ENCODE results near the gene SIL1. TPM values are rescaled to one million over a fixed set of nuclear protein-coding genes. Genes with fewer than 3 reads are reported as not detected.

Gene SIL1
- total RNA-seq, 2 donors from 2014 or later, result 69.9 to 75.6 TPM

DNA sequence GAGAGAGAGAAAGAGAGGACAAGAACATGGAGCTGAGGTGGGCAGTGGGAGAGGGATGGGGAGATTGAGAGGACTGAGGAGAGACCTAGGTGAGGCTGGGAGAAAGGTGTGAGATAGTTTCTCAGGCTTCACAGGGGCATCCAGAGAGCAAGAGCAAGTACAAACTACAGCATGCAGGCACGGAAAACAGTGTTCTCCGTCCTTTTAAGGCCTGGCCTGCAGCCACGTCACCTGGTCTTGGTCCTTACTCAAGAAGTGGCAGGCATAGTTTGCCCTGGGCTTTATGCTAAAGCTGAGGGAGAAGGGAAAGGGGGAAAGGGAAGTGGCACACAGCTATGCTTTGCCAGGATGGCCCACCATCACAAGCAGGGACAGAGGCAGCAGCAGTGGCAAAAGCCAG is 65.7 kb downstream of the SIL1 start:
- DNase-seq (ENCODE audit: low spot score), result peak; percentile 53
- WGBS, result 36% methylated on average over 3 of the region's 3 CpGs

DNA sequence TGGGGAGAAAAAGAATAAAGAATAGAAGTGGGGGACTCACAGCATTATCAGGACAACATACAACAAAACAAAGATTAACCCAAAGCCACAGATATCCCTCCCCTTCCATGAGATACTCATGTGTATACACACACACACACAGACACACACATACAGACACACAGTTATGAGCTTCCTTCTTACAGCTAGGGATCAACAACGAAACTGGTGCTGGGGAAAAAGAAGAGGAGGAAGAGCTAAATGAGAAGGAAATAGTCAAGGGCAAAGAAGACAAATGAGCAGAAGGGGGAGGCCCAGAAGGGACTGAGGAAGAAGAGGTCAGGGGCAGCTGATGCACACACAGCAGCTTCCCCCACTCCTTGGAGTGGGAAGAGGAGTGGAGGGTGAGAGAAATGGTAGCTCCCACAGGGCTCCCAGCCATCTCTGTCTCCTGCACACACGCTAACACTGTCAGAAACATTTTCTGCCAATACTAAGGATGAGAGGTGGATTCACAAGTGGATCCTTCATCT is 66.2 kb downstream of the SIL1 start:
- no peaks in the 10 kb centered on the region for H3K9me3 ChIP-seq
- no peaks in the 10 kb centered on the region for H3K27me3 ChIP-seq (replicated peaks; ENCODE audit: insufficient read depth)
- TF ChIP-seq, protein P1, sequence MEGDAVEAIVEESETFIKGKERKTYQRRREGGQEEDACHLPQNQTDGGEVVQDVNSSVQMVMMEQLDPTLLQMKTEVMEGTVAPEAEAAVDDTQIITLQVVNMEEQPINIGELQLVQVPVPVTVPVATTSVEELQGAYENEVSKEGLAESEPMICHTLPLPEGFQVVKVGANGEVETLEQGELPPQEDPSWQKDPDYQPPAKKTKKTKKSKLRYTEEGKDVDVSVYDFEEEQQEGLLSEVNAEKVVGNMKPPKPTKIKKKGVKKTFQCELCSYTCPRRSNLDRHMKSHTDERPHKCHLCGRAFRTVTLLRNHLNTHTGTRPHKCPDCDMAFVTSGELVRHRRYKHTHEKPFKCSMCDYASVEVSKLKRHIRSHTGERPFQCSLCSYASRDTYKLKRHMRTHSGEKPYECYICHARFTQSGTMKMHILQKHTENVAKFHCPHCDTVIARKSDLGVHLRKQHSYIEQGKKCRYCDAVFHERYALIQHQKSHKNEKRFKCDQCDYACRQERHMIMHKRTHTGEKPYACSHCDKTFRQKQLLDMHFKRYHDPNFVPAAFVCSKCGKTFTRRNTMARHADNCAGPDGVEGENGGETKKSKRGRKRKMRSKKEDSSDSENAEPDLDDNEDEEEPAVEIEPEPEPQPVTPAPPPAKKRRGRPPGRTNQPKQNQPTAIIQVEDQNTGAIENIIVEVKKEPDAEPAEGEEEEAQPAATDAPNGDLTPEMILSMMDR (IDR thresholded peaks at IDR 0.05), result no peak
- TF ChIP-seq POLR2A (IDR thresholded peaks at IDR 0.05), result no peak
- TF ChIP-seq POLR2AphosphoS5 (IDR thresholded peaks at IDR 0.05), result no peak
- DNase-seq (ENCODE audit: low spot score), result no peak
- intact Hi-C loops (cut with DNase I), result loop anchor here (5.0 kb wide), 1 partner anchor 50 kb away; no protein-coding TSS in a partner anchor
- no peaks in the 10 kb centered on the region for H3K36me3 ChIP-seq
- peaks cover 14% of the 10 kb centered on the region for H3K4me1 ChIP-seq (replicated peaks)
- H3K4me3 ChIP-seq, result no peak overlapping the region
- WGBS, result 22% methylated on average over 2 of the region's 2 CpGs
- peak overlapping the region; percentile 69 to 71 for H3K27ac ChIP-seq

More for the DNA sequence above, 65.7 kb downstream of the SIL1 start:
- H3K4me3 ChIP-seq, result no peak overlapping the region
- H3K27ac ChIP-seq, result peak overlapping the region; percentile 69 to 71
- peaks cover 14% of the 10 kb centered on the region for H3K4me1 ChIP-seq (replicated peaks)
- no peaks in the 10 kb centered on the region for H3K36me3 ChIP-seq
- TF ChIP-seq, protein P1 (IDR thresholded peaks at IDR 0.05), result no peak
- peak; percentile 54 for TF ChIP-seq POLR2AphosphoS5 (IDR thresholded peaks at IDR 0.05)
- TF ChIP-seq POLR2A (IDR thresholded peaks at IDR 0.05), result no peak
- intact Hi-C loops (cut with DNase I), result loop anchor here (5.0 kb wide), 1 partner anchor 50 kb away; no protein-coding TSS in a partner anchor
- H3K9me3 ChIP-seq, result no peaks in the 10 kb centered on the region
- no peaks in the 10 kb centered on the region for H3K27me3 ChIP-seq (replicated peaks; ENCODE audit: insufficient read depth)

DNA sequence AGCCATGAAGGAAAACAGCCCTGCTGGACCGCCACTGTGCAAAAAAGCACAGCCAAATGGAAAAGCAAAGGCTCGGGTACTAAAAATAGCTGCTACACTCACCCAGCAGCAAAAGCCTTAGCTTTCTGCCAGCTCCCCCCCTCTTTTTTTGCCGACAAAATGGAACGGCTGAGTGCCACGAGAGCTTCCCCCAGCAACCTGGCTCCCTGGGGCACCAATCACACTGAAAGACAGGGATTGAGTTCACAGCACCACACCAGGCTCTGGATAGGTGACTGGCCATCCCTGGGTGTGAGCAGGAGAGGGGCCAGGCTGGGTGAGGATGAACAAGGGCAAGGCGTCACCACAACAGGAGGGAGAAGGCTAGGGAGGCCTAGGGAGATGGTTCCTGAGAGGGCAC is 66.7 kb downstream of the SIL1 start:
- no peaks in the 10 kb centered on the region for H3K9me3 ChIP-seq
- H3K4me3 ChIP-seq, result no peak overlapping the region
- H3K27me3 ChIP-seq (replicated peaks; ENCODE audit: insufficient read depth), result no peaks in the 10 kb centered on the region
- H3K27ac ChIP-seq, result peak overlapping the region; percentile 69 to 71
- peak; percentile 16 for DNase-seq (ENCODE audit: low spot score)
- TF ChIP-seq POLR2AphosphoS5 (IDR thresholded peaks at IDR 0.05) (peak; percentile 37), POLR2A (IDR thresholded peaks at IDR 0.05) (no peak)
- intact Hi-C loops (cut with DNase I), result loop anchor here (5.0 kb wide), 1 partner anchor 51 kb away; no protein-coding TSS in a partner anchor
- WGBS, result 14% methylated on average over 6 of the region's 6 CpGs
- H3K36me3 ChIP-seq, result no peaks in the 10 kb centered on the region
- peaks cover 14% of the 10 kb centered on the region for H3K4me1 ChIP-seq (replicated peaks)

DNA sequence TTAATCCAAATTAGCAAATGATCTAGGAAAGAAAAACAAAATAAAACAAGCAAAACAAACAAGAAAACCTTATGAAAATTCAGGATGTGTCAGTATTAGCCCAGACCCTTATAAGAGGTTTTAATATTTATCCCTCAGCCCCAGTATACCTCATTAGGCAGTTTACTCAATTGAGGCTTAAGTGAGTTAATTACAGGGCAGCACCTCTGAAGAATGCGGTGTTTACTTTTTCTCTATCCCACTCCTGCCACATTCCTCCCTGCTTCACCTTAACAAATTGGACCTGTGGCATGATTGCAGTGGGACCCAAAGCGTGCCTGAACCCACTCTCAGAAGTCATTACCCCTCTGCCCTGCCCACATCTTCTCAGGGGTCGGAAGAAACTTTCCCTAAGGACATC is 67.1 kb downstream of the SIL1 start:
- TF ChIP-seq POLR2AphosphoS5 (IDR thresholded peaks at IDR 0.05), result no peak
- no peak for TF ChIP-seq POLR2A (IDR thresholded peaks at IDR 0.05)
- TF ChIP-seq, protein P1 (IDR thresholded peaks at IDR 0.05), result no peak

DNA sequence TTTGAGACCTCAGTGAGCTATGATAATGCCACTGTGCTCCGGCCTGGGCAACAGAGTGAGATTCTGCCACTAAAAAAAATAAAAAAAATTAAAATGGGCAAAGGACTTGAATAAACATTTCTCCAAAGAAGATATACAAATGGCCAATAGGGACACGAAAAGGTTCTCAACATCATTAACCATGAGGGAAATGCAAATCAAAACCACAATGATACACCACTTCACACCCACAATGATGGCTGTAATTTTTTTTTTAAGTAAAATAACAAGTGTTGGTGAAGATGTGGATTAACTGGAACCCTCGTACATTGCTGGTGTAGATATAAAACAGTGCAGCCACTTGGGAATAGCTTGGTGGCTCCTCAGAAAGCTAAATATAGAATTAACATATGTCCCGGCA is 68.0 kb downstream of the SIL1 start:
- no peak for TF ChIP-seq POLR2A (IDR thresholded peaks at IDR 0.05)
- H3K36me3 ChIP-seq, result no peaks in the 10 kb centered on the region
- no peak overlapping the region for H3K4me3 ChIP-seq
- no peak overlapping the region for H3K27ac ChIP-seq
- 88% methylated on average over 4 of the region's 4 CpGs for WGBS
- peaks cover 14% of the 10 kb centered on the region for H3K4me1 ChIP-seq (replicated peaks)
- no peaks in the 10 kb centered on the region for H3K9me3 ChIP-seq
- no peaks in the 10 kb centered on the region for H3K27me3 ChIP-seq (replicated peaks; ENCODE audit: insufficient read depth)
- no peak for DNase-seq (ENCODE audit: low spot score)
- intact Hi-C loops (cut with DNase I), result loop anchor here (5.0 kb wide), 1 partner anchor 52 kb away; no protein-coding TSS in a partner anchor

More for the DNA sequence above, 67.1 kb downstream of the SIL1 start:
- Histone ChIP-seq H3K4me3 (no peak overlapping the region), H3K27ac (peak overlapping the region; percentile 69 to 71), H3K36me3 (no peaks in the 10 kb centered on the region), H3K27me3 (replicated peaks; ENCODE audit: insufficient read depth) (no peaks in the 10 kb centered on the region), H3K4me1 (replicated peaks) (peaks cover 14% of the 10 kb centered on the region), H3K9me3 (no peaks in the 10 kb centered on the region)
- intact Hi-C loops (cut with DNase I), result loop anchor here (5.0 kb wide), 1 partner anchor 51 kb away; no protein-coding TSS in a partner anchor
- no peak for DNase-seq (ENCODE audit: low spot score)
- 21% methylated on average over 3 of the region's 3 CpGs for WGBS

DNA sequence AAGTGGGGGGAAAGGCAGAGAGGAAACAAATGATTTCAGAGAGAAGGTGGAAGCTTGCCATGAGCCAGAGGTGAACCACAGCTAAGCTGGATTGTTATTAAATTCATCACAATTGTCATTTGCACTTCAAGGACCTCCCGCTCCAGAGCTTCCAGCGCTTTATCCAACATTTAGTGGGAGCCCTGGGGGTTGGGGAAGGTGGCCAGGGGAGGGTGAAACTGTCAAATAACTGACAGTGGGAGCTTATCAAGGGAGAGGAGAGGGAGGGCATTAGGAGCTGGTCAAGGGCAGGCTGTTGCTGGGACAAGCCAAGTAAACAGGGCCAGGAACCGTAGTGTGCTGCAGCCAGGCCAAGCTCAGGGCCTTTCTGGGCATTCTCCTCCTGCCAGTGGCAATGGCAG is 71.5 kb downstream of the SIL1 start:
- H3K4me1 ChIP-seq (replicated peaks), result peaks cover 5% of the 10 kb centered on the region

More for the DNA sequence above, 71.5 kb downstream of the SIL1 start:
- Histone ChIP-seq H3K9me3 (no peaks in the 10 kb centered on the region), H3K36me3 (no peaks in the 10 kb centered on the region), H3K27me3 (replicated peaks; ENCODE audit: insufficient read depth) (no peaks in the 10 kb centered on the region), H3K4me3 (no peak overlapping the region), H3K27ac (no peak overlapping the region)
- intact Hi-C loops (cut with DNase I), result no loop called here
- TF ChIP-seq POLR2A (IDR thresholded peaks at IDR 0.05) (no peak), POLR2AphosphoS5 (IDR thresholded peaks at IDR 0.05) (no peak)
- TF ChIP-seq, protein P1 (IDR thresholded peaks at IDR 0.05), result no peak
- WGBS, result 71% methylated on average over 3 of the region's 3 CpGs
- DNase-seq (ENCODE audit: low spot score), result no peak
